Stimulated activated CD4-positive, alpha-beta T cell treated with anti-CD3 and anti-CD28 coated beads, Interleukin-2, amount 100 ng/mL, for 4 hours (primary cell): ENCODE data around the gene PYDC1.
A peak's percentile ranks its signal among the peaks of the same experiment; 100 is the strongest.
"Not testable (repeated sequence)": the region's sequence is repeated elsewhere in the genome, so short reads cannot be mapped to it uniquely, and the experiment has no call there.

Experiments
- DNase-seq: peaks from one replicate; pipeline ENCODE4 v3.0.0-alpha.2; 2020; ENCODE audit warnings: low read depth

The PYDC1 gene

DNA sequence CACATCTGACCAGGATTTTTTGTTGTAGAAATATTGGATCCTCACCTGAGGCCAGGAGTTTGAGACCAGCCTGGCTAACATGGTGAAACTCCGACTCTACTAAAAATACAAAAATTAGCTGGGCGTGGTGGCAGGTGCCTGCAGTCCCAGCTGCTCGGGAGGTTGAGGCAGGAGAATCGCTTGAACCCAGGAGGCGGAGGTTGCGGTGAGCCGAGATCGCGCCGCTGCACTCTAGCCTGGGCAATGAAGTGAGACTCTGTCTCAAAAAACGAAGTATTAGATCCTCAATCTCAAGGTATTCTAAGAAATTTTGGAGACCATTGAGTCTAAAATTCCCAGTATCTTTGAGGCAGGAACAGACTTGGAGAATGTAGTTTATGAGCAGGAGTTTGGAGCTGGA, 21.1 kb downstream of the PYDC1 start:
- not testable (repeated sequence) for DNase-seq

DNA sequence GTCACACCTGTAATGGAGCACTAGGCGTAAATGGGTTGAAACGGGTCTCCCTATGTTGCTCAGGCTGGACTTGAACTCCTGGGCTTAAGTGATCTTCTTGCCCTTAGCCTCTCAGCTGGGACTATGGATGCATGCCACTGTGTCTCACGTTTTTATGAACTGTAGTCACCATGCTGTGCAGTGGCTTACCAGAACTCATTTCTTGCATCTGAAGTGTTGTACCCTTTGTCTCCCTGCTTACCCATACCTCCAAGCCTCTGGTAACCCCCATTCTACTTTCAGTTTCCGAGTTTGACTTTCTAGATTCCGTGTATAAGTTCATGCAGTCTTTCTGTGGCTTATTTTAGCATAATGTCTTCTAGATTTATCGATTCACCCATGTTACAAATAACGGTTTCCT, 22.0 kb downstream of the PYDC1 start:
- DNase-seq = no peak

DNA sequence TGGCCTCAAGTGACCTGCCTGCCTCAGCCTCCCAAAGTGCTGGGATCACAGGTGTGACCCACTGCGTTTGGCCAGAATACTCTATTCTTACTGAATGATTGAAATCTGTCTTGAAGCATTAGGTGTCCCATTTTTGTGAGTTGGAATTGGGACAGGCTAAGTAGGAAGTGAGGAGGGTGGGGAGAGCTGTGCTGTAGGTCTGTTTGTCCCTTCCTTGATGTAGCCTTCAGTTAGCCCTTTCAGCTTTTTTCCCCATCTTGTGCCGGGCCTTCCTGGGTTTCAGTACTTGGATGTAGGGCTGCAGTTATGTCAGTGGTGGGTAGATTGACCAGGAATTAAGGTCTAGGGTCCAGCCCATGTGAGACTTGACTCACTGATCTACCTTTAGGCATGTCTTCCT, 23.1 kb downstream of the PYDC1 start:
- DNase-seq = no peak

DNA sequence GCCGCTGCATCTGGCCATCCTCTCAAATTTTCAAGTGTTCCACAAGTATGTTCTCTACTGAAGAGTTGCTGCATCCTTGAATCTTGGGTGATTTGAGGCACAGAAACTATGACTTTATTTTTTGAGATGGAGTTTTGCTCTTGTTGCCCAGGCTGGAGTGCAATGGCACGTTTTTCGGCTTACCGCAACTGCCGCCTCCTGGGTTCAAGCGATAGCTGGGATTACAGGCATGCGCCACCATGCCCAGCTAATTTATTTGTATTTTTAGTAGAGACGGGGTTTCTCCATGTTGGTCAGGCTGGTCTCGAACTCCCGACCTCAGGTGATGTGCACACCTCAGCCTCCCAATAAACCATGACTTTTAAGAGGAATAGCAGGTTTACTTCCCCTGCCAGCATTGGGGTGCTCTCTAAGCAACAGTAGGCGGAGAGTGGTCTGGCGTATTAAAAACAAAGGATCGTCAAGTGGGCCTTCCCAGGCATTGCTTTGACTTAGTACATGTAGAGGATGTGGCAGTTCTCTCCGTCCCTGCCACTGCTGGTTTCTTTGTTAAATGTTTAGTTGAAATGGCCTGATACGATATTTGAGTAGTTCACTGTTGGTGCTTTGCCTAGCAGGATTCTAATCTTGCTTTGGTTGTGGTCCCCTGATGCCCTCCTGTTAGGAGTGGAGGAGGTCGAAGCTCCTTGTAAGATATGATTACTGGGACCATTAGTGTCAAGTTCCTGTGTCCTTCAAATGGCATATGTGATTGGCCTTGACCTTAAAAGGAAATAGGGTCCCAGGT, 23.9 kb downstream of the PYDC1 start:
- no peak for DNase-seq

DNA sequence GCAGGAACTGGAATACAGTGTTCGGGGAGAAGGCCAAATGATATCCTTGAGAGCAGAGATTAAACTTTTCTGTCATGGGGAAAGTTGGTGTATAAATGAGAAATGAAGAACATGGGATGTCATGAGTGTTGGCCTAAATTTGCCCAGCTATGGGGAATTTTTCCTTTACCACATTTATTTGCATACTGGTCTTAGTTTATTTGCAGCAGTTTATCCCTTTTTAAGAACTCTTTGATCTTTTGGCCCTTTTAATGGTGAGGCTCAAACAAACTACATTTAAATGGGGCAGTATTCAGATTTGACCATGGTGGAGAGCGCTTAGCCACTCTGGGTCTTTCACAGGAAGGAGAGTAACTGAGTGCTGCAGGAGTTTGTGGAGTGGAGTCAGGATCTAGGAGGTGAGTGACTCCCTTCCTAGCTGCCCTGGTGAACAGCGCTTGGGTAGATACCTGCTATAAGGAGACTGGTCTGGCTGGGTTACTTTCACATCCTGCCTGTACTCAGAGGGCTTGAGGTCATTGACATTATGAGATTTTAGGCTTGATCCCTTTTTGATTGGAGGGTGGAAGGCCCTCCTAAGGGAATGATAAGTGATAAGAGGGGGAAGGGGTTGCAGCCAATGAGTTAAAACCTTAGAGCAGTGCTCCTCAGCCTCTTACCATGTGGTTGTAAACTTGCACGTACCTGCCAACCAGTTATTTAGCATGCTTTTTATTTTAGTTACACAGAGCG, 25.1 kb downstream of the PYDC1 start:
- DNase-seq = no peak

DNA sequence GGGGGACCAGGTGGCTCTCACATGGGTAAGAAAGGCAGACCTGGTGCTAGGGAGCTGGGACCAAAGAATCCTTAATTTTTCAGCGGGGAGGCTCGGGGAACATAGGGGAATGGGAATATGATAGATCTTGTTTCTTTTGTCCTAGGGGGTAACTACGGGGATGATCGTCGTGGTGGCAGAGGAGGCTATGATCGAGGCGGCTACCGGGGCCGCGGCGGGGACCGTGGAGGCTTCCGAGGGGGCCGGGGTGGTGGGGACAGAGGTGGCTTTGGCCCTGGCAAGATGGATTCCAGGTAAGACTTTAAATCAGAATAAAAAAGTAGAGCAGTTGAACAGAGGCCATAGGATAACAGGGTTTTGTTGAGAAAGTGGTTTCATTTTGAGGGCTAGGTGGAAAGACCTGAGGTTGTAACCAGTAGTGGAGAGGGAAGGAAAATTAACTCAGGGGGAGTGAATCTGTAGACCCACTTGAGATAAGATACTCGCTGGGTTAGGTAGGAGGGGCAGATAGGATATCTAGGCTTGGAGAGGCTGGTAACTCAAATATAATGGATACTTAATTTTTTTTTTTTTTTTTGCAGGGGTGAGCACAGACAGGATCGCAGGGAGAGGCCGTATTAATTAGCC, 26.0 kb downstream of the PYDC1 start:
- no peak for DNase-seq

DNA sequence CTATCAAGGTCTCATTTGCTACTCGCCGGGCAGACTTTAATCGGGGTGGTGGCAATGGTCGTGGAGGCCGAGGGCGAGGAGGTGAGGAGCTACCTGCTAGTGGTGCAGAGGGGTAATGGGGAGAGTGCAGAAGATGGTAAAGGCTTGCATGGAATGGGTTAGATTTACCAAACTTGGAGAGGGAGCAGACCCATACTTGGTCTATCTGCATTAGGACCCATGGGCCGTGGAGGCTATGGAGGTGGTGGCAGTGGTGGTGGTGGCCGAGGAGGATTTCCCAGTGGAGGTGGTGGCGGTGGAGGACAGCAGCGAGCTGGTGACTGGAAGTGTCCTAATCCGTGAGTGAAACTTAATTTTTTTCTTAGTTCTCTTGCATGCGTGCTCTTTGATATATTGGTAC, 26.9 kb downstream of the PYDC1 start:
- DNase-seq = no peak

DNA sequence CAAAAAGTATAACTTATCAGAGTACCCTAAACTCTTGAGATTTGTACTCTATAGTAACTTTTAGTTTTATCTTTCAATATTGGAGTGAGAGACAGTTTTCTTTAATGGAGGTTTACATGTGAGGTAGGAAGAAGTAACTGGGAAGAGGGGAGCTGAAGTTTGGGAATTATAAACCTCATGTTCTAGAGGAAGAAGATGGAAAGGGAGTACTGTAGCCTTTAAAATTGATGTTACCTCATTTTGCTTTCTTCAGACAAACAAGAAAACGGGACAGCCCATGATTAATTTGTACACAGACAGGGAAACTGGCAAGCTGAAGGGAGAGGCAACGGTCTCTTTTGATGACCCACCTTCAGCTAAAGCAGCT, 27.5 kb downstream of the PYDC1 start:
- no peak for DNase-seq

DNA sequence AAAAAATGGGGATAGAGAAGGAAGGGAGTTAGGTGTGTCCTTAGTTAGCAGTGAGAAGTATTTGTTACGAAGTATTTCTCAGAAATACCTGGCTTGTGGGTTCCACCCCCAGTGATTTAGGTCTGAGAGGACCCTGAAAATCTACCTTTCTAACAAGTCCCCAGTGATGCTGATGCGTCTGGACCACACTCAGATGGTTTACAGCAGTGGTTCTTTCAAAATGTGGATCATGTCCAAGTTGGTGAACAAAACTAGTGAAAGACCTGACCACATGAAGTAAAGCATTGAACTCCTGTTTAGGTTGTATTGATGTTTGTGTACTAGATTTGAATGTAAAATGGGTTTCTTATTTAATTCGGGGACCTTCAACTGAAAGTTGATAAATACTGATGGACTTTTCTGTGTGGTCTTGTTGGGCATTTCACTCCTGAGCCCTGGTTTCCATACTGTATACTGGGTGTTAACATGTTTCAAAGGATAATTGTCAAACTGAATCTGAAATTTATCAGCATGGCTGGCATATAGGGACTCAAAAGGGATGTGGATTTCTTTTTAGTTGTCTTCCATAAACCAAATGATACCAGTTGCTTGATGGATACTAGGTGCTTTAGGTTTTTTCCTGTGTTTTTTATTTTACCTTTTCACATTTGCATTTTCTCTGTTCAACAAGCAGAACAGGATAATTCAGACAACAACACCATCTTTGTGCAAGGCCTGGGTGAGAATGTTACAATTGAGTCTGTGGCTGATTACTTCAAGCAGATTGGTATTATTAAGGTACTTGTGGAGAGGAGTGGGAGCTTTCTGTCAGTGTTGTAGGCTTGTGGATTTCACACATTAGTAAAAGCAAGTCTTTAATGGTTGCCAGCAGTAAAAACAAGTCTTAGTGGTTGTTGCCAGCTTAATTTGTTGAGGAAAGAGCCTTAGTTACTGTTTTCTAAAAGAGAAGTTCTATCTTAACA, 28.2 kb downstream of the PYDC1 start:
- no peak for DNase-seq

DNA sequence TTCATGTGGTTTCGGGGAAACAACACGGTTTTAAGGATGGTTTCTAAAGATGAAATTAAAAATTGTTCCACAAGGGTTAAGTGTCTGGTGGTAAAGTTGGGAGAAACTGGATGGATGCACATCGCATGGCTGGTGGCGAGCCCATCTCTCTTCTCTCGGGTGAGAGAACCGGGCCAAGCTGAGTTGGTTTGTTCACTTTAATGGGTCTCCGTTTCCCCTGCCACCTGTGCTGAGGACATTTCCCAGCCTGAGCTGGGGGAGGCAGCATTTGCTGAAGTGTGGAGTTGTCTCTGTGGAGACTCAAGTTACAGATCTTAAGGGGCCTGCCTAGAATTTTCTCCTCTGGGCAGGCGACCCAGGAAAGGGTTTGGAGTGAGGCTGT, 29.1 kb downstream of the PYDC1 start:
- no peak for DNase-seq

DNA sequence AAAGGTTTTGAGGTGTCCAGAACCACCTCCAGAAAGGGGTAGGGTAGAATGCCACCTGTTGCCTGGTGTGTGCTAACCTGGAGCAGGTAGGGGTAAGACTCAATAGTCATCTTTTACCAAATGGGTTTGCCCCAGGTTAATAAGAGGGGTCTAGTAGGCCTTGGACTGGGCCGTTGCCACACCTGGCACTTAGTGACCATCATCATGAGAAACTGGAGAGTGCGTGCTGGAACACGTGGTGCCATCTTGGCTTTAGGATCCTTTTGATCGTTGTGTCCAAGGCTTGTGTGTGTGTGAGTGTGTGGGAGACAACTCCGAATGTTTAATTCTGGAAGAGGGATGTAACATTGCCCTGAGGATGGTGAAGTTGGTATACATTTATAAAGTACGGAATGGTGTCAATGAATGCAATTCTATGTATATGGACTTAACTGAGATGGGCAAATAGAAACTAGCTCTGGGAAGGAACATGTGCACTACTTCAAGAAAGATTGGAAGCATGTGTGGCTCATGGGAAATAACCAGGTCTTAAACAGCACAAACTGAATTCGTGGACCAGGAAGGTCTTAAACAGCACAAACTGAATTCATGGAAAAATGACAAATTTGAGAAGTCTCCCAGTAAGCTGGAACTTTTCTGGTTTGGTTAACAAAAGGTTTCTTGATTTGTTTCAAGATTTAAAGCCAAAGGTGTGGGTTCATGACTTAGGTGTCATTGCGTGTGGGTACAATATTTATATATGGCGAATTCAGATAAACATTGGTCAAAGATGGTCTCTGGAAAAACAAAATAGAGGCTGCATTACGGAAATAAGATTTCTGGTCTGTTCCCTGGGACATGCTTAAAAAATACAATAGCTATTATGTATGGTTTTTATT, 29.8 kb downstream of the PYDC1 start:
- DNase-seq = no peak

DNA sequence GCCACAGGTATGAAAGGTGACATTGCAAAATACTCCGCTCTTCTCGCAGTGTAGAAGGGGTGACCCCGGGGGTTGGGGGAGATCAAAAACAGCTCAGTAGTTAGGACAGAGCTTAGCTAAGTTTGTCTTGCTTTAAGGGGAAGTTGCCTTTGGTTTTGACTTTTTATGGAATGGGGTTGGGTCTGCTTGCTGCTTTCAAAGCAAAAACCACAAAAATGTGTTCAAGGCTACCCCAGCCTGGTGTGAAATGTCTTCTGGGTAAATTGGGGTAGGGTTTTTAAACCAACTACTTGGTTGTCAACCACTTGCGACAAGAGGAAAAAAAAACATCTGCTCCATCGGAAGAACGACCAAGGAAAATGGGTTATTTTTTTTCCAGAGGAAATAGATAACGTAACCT, 30.8 kb downstream of the PYDC1 start:
- DNase-seq = no peak

DNA sequence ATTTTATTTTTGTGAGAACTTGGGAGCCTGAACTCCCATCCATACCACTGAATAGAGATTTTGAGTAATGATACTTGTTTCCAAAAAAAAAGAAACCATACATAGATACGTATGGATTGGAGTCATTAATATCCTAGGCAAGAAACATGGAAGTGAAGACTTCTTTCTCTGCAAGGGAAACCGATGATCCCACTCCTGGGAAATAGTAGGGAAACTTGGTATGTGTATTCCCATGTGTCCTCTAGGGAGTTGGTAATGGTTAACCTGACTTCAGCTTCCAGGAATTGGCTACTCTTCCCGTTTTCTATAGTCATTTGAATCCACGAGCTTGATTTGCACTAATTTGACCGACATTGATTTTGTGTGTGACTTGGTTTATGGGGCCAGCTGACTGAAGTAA, 31.6 kb downstream of the PYDC1 start:
- DNase-seq = no peak

DNA sequence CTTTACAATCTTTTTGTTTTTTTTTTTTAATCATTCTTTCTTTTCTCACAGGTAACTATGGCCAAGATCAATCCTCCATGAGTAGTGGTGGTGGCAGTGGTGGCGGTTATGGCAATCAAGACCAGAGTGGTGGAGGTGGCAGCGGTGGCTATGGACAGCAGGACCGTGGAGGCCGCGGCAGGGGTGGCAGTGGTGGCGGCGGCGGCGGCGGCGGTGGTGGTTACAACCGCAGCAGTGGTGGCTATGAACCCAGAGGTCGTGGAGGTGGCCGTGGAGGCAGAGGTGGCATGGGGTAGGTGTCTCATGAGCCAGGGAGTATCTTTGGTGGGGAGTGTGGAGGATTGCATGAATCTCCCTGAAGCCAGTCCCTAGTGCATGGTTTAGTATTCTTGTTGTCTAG, 32.0 kb downstream of the PYDC1 start:
- no peak for DNase-seq

DNA sequence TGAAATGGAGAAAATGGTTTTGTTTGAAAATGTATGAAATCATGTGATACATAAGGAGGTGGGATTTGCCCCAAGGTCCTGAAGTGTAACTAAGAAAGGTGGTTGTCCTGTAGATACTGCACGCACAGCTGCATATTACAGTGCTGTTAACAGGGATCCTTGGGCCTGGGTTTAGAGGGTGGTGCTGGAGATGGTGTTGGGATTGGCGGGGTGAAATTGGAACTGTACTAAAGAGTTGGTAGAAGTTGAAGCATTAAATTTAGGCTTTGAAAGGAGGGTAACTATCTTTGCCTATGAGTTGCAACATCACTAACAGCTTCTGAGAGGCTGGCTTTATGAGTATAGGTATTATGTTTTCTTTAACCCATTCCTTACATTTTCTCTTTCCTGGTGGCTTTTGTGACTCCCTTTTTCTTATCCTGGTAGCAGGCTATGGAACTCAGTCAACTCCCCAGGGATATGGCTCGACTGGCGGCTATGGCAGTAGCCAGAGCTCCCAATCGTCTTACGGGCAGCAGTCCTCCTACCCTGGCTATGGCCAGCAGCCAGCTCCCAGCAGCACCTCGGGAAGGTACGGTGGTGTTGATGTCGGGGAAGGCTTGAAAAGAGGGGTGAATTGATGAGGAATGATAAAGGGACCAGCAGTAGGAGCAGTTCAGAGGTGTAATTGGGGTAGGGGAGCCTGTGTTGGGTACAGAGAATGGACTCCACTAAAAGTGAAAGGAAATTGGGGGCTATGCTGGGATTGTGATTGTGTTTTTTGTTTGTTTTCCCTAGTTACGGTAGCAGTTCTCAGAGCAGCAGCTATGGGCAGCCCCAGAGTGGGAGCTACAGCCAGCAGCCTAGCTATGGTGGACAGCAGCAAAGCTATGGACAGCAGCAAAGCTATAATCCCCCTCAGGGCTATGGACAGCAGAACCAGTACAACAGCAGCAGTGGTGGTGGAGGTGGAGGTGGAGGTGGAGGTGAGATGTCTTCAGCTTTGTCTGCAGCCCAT, 33.2 kb downstream of the PYDC1 start:
- no peak for DNase-seq

DNA sequence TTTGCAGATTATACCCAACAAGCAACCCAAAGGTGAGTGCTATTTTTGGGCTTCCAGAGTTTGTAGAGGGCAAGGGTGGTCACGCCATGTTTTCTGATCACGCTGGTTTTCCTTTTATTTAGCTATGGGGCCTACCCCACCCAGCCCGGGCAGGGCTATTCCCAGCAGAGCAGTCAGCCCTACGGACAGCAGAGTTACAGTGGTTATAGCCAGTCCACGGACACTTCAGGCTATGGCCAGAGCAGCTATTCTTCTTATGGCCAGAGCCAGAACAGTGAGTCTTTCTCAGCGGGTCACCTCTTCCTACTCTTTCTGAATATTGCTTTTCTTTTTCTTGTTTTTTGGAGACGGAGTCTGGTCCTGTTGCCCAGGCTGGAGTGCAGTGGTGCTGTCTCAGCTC, 34.5 kb downstream of the PYDC1 start:
- no peak for DNase-seq

DNA sequence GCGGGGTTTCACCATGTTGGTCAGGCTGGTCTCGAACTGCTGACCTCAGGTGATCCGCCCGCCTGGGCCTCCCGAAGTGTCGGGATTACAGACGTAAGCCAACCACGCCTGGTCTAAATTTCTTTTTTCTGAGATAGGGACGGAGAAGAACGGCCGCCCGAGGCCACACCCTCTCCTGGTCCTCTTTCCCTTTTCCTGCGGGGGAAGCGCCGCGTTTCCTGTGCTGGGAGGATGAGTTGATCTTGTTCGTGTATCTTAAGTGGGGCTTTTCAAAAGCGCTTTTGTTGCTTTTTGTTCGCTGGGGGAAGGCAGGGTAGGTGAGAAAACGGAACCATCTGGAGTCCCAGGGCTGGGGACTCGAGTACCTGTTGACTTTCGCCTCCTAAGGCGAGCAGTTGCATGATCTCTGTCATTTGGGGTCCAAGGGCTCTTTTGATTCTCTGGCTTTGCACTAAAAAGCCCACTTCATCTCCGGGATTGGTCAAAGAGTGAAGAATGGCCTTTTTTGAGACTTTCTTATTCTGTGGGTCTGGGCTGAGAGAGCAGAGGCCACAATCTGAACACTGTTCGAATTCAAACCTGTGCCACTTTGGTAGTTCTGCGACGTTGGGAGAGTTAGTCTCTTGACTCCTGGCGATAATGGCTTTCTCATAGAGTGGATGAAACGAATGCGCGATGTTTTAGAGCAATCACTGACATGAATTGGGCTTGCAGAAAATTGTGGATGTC, 35.7 kb downstream of the PYDC1 start:
- no peak for DNase-seq

DNA sequence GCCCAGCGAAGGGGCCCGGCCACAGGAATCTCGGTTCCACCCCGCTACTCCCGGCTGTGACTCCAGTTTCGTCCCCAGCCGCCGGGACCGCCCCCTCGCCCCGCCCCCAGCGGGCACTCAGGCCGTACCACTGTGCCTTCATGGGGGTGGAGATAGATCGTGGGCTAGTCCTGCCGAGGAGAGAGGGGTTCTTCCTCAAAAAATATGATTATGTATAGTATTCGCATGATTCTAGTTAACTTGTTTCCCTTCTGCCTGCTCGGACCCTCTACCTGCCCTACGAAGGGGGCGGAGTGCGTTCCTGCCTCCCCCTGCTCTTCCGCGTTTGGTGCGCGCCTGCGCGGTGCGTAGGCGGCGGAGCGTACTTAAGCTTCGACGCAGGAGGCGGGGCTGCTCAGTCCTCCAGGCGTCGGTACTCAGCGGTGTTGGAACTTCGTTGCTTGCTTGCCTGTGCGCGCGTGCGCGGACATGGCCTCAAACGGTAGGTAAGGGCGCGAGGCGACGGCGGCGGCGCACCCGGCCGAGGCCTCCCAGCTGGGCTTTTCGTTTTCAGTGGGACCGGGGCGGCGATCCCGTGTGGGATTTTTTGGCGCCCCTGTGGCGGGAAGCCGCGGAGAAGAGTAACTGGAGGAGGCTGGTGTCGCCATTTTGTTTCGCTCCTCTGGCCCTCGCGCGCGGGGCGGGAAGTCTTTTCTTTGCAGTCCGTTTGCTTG, 37.0 kb downstream of the PYDC1 start, which contains the start of gene FUS:
Gene FUS, plus strand, starts transcription at position 393 of the 713 bp plus-strand sequence. Its CDS starts 76 bp downstream, at position 469.
- DNase-seq = peak; percentile 81
